ENCODE results near the gene PITX2.

Gene PITX2

DNA sequence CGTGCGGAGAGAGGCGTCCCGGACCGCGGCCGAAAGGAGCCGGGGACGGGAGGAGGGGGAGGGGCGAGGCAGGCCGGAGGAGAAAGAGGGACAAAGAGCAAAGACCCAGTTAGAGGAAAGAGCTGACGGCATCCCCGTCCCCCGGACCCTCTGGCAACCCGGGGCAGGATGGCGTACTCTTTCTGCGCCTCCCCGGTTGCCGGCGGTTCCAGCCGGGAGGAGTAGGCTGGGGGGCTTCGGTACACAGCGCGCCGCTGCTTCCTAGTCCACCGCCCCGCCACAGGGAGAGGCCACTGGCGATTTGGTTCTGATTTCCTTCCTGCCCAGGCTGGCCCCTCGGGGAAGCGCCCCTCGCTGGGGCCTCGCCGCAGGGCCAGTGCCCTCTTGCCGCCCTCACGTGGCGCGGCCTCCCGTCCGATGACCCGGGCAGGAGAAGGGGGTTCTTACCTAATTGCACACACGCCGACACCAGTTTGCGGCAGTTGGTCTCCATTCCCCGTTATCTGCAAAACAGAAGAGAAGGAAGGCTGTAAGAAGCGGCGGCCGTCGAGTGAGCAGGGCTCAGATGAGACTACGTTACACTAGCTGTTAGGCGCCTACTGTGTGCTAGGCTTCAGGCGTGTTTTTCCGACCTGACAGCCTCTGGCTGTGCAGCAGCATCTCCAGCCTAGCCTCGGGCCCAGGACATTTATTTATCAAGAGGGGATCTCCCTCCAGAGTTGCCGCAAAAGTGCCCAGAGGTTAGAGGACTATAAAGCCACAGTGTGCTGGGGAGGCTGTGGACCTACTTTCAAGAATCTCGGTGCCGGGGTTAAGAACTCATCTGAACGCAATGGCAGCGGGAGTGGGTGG is 9.9 kb upstream of the PITX2 start:
- Mint-ChIP-seq H3K27me3 (peaks cover 73 to 78% of the 10 kb centered on the region in 2 donors), H3K4me1 (peaks cover 15 to 42% of the 10 kb centered on the region in 2 donors), H3K27ac (peak overlapping the region; percentile 80), H3K4me3 (peak overlapping the region; percentile 67 to 71), H3K9me3 (peaks cover 7 to 14% of the 10 kb centered on the region in 2 donors), H3K36me3 (peaks cover 6 to 16% of the 10 kb centered on the region in 2 donors)
- DNase-seq: no peak
- ATAC-seq (replicated peaks): no peak

GRCh38 chr4:110631584-110632505 is 9.0 kb upstream of the PITX2 start:
- peaks cover 72 to 78% of the 10 kb centered on the region in 2 donors for H3K27me3 Mint-ChIP-seq
- ATAC-seq (replicated peaks): peak; percentile 86 to 93
- H3K27ac Mint-ChIP-seq: peak overlapping the region; percentile 79
- peaks cover 3 to 13% of the 10 kb centered on the region in 2 donors for H3K9me3 Mint-ChIP-seq
- H3K36me3 Mint-ChIP-seq: peaks cover 2 to 9% of the 10 kb centered on the region in 2 donors
- peak; percentile 24 for DNase-seq
- H3K4me3 Mint-ChIP-seq: peak overlapping the region; percentile 67 to 71
- H3K4me1 Mint-ChIP-seq: peaks cover 10 to 33% of the 10 kb centered on the region in 2 donors

DNA sequence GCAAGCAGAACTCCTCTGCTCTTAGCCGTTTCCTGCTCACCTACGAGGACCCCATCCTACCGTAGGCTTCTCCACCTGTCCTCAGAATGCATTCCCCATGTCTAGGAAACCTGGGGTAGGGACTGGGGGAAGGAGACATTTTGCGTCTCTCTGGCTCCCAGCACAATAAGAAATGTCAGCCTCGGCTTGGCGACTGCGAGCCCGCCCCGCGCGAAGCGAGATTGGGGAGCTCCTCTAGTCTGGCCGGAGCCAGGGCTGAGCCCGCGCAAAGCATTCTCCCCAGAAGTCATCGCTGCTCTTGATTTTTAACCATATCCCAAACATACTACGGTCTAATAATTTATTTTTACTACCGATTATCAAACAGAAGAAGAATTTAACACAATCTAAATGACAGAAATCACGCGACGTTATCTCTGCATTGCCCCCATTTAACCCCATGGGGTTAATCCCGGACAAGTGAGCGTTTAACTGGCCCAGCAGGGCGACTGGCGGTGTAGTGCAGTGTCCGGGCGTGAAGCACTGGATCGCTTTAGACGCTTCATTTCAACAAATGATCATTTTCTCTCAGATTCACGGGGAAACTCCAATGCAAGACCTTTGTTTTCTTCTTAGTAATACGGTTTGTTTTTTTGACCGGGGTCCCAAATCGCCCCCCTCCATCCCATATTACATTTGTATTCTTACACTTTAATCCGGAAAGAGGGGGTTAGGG is 8.0 kb upstream of the PITX2 start:
- Mint-ChIP-seq H3K4me1 (peaks cover 10 to 33% of the 10 kb centered on the region in 2 donors), H3K36me3 (peaks cover 2 to 9% of the 10 kb centered on the region in 2 donors), H3K9me3 (peaks cover 3 to 13% of the 10 kb centered on the region in 2 donors), H3K4me3 (peak overlapping the region; percentile 16 to 49), H3K27me3 (peaks cover 79 to 80% of the 10 kb centered on the region in 2 donors), H3K27ac (peak overlapping the region; percentile 93)
- ATAC-seq (replicated peaks): no peak
- DNase-seq: no peak

GRCh38 chr4:110629780-110630687 is 7.2 kb upstream of the PITX2 start:
- Mint-ChIP-seq H3K36me3 (peaks cover 2 to 9% of the 10 kb centered on the region in 2 donors), H3K27ac (peak overlapping the region; percentile 93), H3K9me3 (peaks cover 3 to 13% of the 10 kb centered on the region in 2 donors), H3K27me3 (peaks cover 86 to 87% of the 10 kb centered on the region in 2 donors), H3K4me3 (no peak overlapping the region), H3K4me1 (peaks cover 10 to 33% of the 10 kb centered on the region in 2 donors)
- DNase-seq (no peak), ATAC-seq (replicated peaks) (no peak)

DNA sequence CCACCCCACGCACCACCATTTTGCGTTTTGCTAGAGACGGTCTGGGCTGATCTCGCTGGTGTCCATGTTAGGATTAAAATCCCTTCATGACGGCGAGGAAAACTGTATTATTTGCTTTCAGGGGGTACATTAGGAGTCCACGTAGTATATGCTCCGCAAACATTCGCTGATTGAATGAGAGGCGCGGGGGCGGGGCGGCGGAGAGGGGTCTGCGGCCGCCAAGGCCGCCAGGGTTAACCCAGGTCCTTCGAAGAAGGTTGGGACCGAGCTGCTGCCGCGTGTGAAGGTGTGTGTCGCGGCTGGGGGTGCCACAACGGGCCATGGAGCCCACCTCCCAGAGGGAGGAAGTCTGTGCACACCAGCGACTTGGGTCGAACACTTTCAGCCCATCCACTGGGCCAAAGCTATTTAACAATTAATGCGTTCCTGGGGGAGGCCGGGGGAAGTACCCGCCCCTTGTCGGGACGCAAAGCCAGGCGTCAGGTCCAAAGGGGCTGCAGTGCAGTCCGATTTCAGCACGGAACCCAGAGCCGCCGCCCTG is 6.4 kb upstream of the PITX2 start:
- Mint-ChIP-seq H3K9me3 (peaks cover 3 to 13% of the 10 kb centered on the region in 2 donors), H3K27ac (peak overlapping the region; percentile 54), H3K36me3 (peaks cover 2 to 9% of the 10 kb centered on the region in 2 donors), H3K27me3 (peaks cover 86 to 94% of the 10 kb centered on the region in 2 donors), H3K4me1 (peaks cover 10 to 33% of the 10 kb centered on the region in 2 donors), H3K4me3 (no peak overlapping the region)
- ATAC-seq (replicated peaks) (no peak), DNase-seq (no peak)

DNA sequence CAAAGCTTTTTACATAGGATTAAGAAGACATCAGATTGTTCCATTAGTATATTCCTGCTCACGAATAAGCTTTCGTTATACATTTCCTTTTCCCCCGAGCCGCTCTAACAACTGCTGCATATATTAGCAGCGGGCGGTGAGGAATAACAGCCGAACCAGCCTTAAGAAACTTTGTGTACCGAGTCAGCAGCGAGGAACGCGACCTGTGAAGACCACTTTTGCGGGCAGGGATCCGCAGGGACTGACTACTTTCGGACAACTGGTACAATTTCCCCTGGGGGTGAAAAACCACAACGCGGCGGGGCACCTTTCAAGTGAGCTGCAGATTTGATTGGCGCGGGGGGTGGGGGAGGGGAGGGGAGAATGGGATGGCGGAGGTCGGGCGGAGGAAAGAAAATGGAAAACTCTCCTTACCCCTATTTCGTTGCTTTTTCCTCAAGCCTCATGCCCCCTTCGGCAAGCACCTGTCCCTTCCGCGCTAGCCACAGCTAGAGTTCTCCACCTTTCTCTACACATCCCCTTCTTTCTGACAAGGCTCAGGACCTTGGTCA is 5.9 kb upstream of the PITX2 start:
- Mint-ChIP-seq H3K36me3 (peaks cover 2 to 9% of the 10 kb centered on the region in 2 donors), H3K9me3 (peaks cover 3 to 13% of the 10 kb centered on the region in 2 donors), H3K27me3 (peaks cover 85 to 95% of the 10 kb centered on the region in 2 donors), H3K4me1 (peaks cover 10 to 29% of the 10 kb centered on the region in 2 donors), H3K4me3 (no peak overlapping the region), H3K27ac (peak overlapping the region; percentile 56)
- no peak for ATAC-seq (replicated peaks)
- no peak for DNase-seq

DNA sequence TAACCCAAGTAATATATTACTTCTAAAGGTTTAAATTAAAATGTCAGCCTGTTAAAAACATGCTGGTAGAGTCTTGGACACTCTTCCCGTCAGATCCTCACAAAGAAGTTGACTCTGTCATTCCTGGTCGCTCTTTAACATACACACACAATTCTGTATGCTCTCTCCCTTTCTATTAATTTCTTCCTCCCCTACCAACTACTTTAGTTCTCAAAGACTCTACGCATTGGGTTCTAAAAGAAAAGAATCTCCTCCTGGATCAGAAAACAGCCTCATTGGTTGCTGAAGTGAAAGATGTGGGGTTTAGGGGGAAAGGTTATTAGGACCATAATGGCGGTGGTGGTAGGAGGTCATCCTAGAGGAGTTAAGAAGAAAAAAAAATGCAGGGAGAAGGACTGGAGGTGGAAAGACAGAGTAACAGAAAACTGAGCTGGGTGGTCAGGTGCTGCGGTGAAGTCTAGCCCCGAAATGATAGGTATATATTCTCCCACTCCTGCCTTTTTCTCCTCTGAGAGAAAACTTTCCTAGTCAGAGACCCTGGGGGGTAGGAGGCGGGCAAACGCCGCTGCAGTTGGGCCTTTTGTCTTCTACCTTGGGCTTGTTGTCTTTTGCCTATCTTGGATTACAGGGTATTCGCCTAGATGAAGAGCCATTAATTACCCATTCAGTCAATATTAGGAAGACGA is 5.2 kb upstream of the PITX2 start:
- peaks cover 85 to 95% of the 10 kb centered on the region in 2 donors for H3K27me3 Mint-ChIP-seq
- H3K27ac Mint-ChIP-seq: peak overlapping the region; percentile 56
- H3K9me3 Mint-ChIP-seq: peaks cover 3 to 13% of the 10 kb centered on the region in 2 donors
- peaks cover 12 to 28% of the 10 kb centered on the region in 2 donors for H3K4me1 Mint-ChIP-seq
- H3K4me3 Mint-ChIP-seq: no peak overlapping the region
- DNase-seq: no peak
- no peak for ATAC-seq (replicated peaks)
- H3K36me3 Mint-ChIP-seq: peaks cover 3 to 13% of the 10 kb centered on the region in 2 donors

DNA sequence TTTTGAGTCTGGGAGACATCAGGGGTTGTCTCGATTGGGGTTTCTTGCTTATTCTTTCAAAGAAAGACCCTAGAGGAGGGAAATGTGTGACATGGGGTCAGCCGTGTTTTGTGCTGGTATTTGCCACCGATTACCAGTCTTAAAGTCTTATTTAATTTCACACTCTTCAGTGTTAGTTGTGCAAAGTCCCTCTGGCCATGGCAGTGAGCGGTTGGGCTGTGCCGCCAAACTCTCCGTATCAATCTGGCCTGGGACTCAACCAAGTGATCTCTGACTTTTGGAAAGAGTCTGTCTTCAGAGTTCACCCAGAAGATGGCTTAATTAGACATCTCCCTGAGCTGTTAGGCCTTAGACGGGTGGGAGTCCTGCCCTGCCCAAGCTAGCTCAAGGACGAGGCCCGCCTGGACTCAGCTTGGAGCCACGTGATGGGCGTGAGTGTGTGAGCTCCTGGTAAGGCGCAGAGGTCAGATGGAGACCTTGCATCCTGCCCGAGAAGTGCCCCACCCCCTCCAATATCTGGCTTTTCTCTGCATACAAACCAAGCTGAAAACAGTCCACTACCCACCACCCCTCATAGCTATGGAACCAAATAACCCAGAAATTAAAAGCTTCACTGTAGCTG is 3.8 kb upstream of the PITX2 start:
- Mint-ChIP-seq H3K4me1 (peaks cover 13 to 29% of the 10 kb centered on the region in 2 donors), H3K4me3 (no peak overlapping the region), H3K27ac (no peak overlapping the region), H3K9me3 (peaks cover 3 to 9% of the 10 kb centered on the region in 2 donors), H3K36me3 (peaks cover 4 to 8% of the 10 kb centered on the region in 2 donors), H3K27me3 (peaks cover 79 to 95% of the 10 kb centered on the region in 2 donors)
- DNase-seq (no peak), ATAC-seq (replicated peaks) (no peak)

- Mint-ChIP-seq H3K27me3 (peaks cover 83 to 98% of the 10 kb centered on the region in 2 donors), H3K27ac (no peak overlapping the region), H3K4me3 (no peak overlapping the region), H3K36me3 (peaks cover 4 to 8% of the 10 kb centered on the region in 2 donors), H3K9me3 (peaks cover 3 to 9% of the 10 kb centered on the region in 2 donors), H3K4me1 (peaks cover 13 to 33% of the 10 kb centered on the region in 2 donors)
- ATAC-seq (replicated peaks) (no peak), DNase-seq (no peak)
Measured at GRCh38 chr4:110625576-110626257, 2.8 kb upstream of the PITX2 start.

GRCh38 chr4:110624904-110625494 is 2.1 kb upstream of the PITX2 start:
- DNase-seq (no peak), ATAC-seq (replicated peaks) (no peak)
- peaks cover 85 to 98% of the 10 kb centered on the region in 2 donors for H3K27me3 Mint-ChIP-seq
- H3K36me3 Mint-ChIP-seq: peaks cover 4 to 8% of the 10 kb centered on the region in 2 donors
- H3K4me3 Mint-ChIP-seq: no peak overlapping the region
- H3K27ac Mint-ChIP-seq: no peak overlapping the region
- peaks cover 3 to 9% of the 10 kb centered on the region in 2 donors for H3K9me3 Mint-ChIP-seq
- peaks cover 13 to 41% of the 10 kb centered on the region in 2 donors for H3K4me1 Mint-ChIP-seq

DNA sequence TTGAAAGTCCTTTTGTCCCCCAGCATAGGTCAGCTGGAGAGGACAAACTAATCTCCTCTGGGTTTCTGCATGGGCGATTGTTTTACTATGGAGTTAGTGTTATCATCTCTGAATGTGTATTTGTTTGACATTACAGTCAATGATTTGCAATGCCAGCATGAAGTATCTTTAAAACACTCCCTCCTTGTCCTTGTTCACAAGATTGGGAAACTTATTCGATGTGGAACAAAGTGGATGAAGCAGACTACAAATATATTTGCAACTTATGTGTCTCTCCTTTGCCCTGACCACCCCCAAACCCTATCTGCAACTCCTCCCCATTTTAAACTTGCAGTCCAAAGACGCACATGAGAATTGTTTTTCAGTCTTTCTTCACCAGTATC is 1.5 kb upstream of the PITX2 start:
- peaks cover 6 to 12% of the 10 kb centered on the region in 2 donors for H3K36me3 Mint-ChIP-seq
- ATAC-seq (replicated peaks) (no peak), DNase-seq (no peak)
- H3K27me3 Mint-ChIP-seq: peaks cover 87 to 100% of the 10 kb centered on the region in 2 donors
- peaks cover 3 to 7% of the 10 kb centered on the region in 2 donors for H3K9me3 Mint-ChIP-seq
- no peak overlapping the region for H3K27ac Mint-ChIP-seq
- H3K4me1 Mint-ChIP-seq: peaks cover 15 to 47% of the 10 kb centered on the region in 2 donors
- no peak overlapping the region for H3K4me3 Mint-ChIP-seq
